OCI-LY1 (cell line): Measurements from ENCODE around the gene CDKAL1.

Experiments
- H2AFZ ChIP-seq: fragments of 200-600 bp; sonication (generic), shearing (Covaris generic); 2 replicates; pipeline ENCODE4 v1.6.0; 2014; ENCODE audit warnings: antibody characterized with exemption, mild to moderate bottlenecking, low read length
- H3F3A ChIP-seq: fragments of 200-600 bp; sonication (generic), shearing (Covaris generic); 2 replicates; pipeline ENCODE4 v1.6.0; 2014; ENCODE audit warnings: mild to moderate bottlenecking, antibody characterized with exemption, low read length, moderate library complexity; ENCODE audit not compliant: insufficient read depth
- H3K27ac ChIP-seq: fragments of 200-600 bp; sonication (generic); 2 replicates; pipeline ENCODE4 v1.5.1; 2014; ENCODE audit warnings: low read length, mixed run types, mild to moderate bottlenecking, low read depth; ENCODE audit not compliant: poor library complexity, severe bottlenecking
- H3K27me3 ChIP-seq: fragments of 200-600 bp; sonication (generic); 2 replicates; pipeline ENCODE4 v1.6.0; 2014; ENCODE audit warnings: antibody characterized with exemption, mild to moderate bottlenecking, low read length, moderate library complexity; ENCODE audit not compliant: insufficient read depth
- H3K36me3 ChIP-seq: fragments of 200-600 bp; sonication (generic); 2 replicates; pipeline ENCODE4 v1.6.1; 2014; ENCODE audit warnings: mild to moderate bottlenecking, antibody characterized with exemption, low read length, moderate library complexity, mixed read lengths; ENCODE audit not compliant: insufficient read depth
- H3K4me1 ChIP-seq: fragments of 200-600 bp; sonication (generic); 2 replicates; pipeline ENCODE4 v1.5.1; 2014; ENCODE audit warnings: mild to moderate bottlenecking, low read length, moderate library complexity; ENCODE audit not compliant: insufficient read depth, severe bottlenecking
- H3K4me2 ChIP-seq: fragments of 200-600 bp; sonication (generic), shearing (Covaris generic); 2 replicates; pipeline ENCODE4 v1.6.1; 2014; ENCODE audit warnings: low read length
- H3K4me3 ChIP-seq: fragments of 200-600 bp; sonication (generic); 2 replicates; pipeline ENCODE4 v1.5.1; 2014; ENCODE audit warnings: low read length, low read depth, mild to moderate bottlenecking, mixed read lengths; ENCODE audit not compliant: poor library complexity, severe bottlenecking
- H3K79me2 ChIP-seq: fragments of 200-600 bp; shearing (Covaris generic); 2 replicates; pipeline ENCODE4 v1.6.1; 2016; ENCODE audit warnings: mixed run types, low read length, mixed read lengths; ENCODE audit not compliant: insufficient read depth
- H3K9ac ChIP-seq: fragments of 200-600 bp; sonication (generic), shearing (Covaris generic); 2 replicates; pipeline ENCODE4 v1.6.1; 2014; ENCODE audit warnings: mild to moderate bottlenecking, low read length, mixed read lengths
- H3K9me2 ChIP-seq: fragments of 200-600 bp; sonication (generic), shearing (Covaris generic); 2 replicates; pipeline ENCODE4 v1.6.1; 2014; ENCODE audit warnings: low read depth, mild to moderate bottlenecking, low read length, mixed read lengths
- H3K9me3 ChIP-seq: fragments of 200-600 bp; shearing (Covaris generic); 2 replicates; pipeline ENCODE4 v1.6.1; 2014; ENCODE audit warnings: low read length, mixed read lengths
- H4K20me1 ChIP-seq: fragments of 200-600 bp; sonication (generic), shearing (Covaris generic); 2 replicates; pipeline ENCODE4 v1.6.0; 2016; ENCODE audit warnings: mild to moderate bottlenecking, low read length; ENCODE audit not compliant: insufficient read depth
- CTCF ChIP-seq: fragments of 200-600 bp; sonication (generic), shearing (Covaris generic); IDR thresholded peaks from 2 replicates; pipeline ENCODE4 v1.5.1; 2017; ENCODE audit warnings: mild to moderate bottlenecking, antibody characterized with exemption, low read length, moderate library complexity, mixed read lengths
- EZH2 ChIP-seq: fragments of 200-600 bp; sonication (generic), shearing (Covaris generic); IDR thresholded peaks from 2 replicates; pipeline ENCODE4 v1.8.0; 2017; ENCODE audit warnings: borderline replicate concordance, mixed run types, mild to moderate bottlenecking, antibody characterized with exemption, low read length, moderate library complexity, mixed read lengths

The CDKAL1 gene

GRCh38 chr6:21048047-21048446 lies 513.8 kb downstream of the CDKAL1 start:
- TF ChIP-seq EZH2 = no peak
- TF ChIP-seq CTCF = no peak
- Histone ChIP-seq H3K4me2 (no peak overlapping the region), H3K36me3 (no peaks in the 10 kb centered on the region)

GRCh38 chr6:21049148-21049547 lies 514.9 kb downstream of the CDKAL1 start:
- Histone ChIP-seq H3K27ac (no peak overlapping the region), H3K4me3 (no peak overlapping the region), H3K36me3 (no peaks in the 10 kb centered on the region), H4K20me1 (no peaks in the 10 kb centered on the region), H2AFZ (no peak overlapping the region), H3K9me2 (no peaks in the 10 kb centered on the region), H3F3A (no peaks in the 10 kb centered on the region), H3K4me2 (no peak overlapping the region), H3K9me3 (no peaks in the 10 kb centered on the region), H3K9ac (no peak overlapping the region), H3K79me2 (no peaks in the 10 kb centered on the region), H3K4me1 (peaks cover 14% of the 10 kb centered on the region), H3K27me3 (no peaks in the 10 kb centered on the region)
- TF ChIP-seq CTCF (no peak), EZH2 (no peak)

More at GRCh38 chr6:21048047-21048446, 513.8 kb downstream of the CDKAL1 start:
- Histone ChIP-seq H3K9me3 (no peaks in the 10 kb centered on the region), H3K9ac (no peak overlapping the region), H4K20me1 (no peaks in the 10 kb centered on the region), H3K4me3 (no peak overlapping the region), H3F3A (no peaks in the 10 kb centered on the region), H3K79me2 (no peaks in the 10 kb centered on the region), H3K27me3 (no peaks in the 10 kb centered on the region), H2AFZ (no peak overlapping the region), H3K9me2 (no peaks in the 10 kb centered on the region), H3K4me1 (peaks cover 14% of the 10 kb centered on the region), H3K27ac (no peak overlapping the region)

- Histone ChIP-seq H2AFZ (no peak overlapping the region), H4K20me1 (no peaks in the 10 kb centered on the region), H3K4me2 (no peak overlapping the region), H3K27ac (no peak overlapping the region), H3K9me2 (no peaks in the 10 kb centered on the region), H3K9me3 (no peaks in the 10 kb centered on the region), H3K36me3 (no peaks in the 10 kb centered on the region), H3K79me2 (no peaks in the 10 kb centered on the region), H3F3A (no peaks in the 10 kb centered on the region), H3K27me3 (no peaks in the 10 kb centered on the region), H3K9ac (no peak overlapping the region), H3K4me1 (peaks cover 14% of the 10 kb centered on the region), H3K4me3 (no peak overlapping the region)
- TF ChIP-seq CTCF = no peak
- TF ChIP-seq EZH2 = no peak
Observed at GRCh38 chr6:21049572-21049971, 515.3 kb downstream of the CDKAL1 start.
